HG03097 (cell line): ENCODE measurements around the gene COL25A1.
"Not testable (repeated sequence)": the region's sequence is repeated elsewhere in the genome, so short reads cannot be mapped to it uniquely, and the experiment has no call there.

ENCODE experiments used
- ATAC-seq: cut with Tn5 transposase; IDR thresholded peaks from one replicate; pipeline ENCODE4 v1.9.1; 2021; ENCODE audit not compliant: unreplicated experiment, low FRiP score

The COL25A1 gene

GRCh38 chr4:109174224-109174953 is 128.1 kb downstream of the COL25A1 start:
- ATAC-seq, result no peak

- no peak for ATAC-seq
These were observed 130.2 kb downstream of the COL25A1 start for GRCh38 chr4:109172301-109172700.

- no peak for ATAC-seq
These were observed 131.4 kb downstream of the COL25A1 start for GRCh38 chr4:109171070-109171469.

- ATAC-seq, result no peak
These were observed 133.3 kb downstream of the COL25A1 start for GRCh38 chr4:109169170-109169569.

- no peak for ATAC-seq
These were observed 135.9 kb downstream of the COL25A1 start for GRCh38 chr4:109166586-109166985.

- no peak for ATAC-seq
These were observed 136.3 kb downstream of the COL25A1 start for GRCh38 chr4:109166126-109166525.

- ATAC-seq, result no peak
These were observed 138.4 kb downstream of the COL25A1 start for GRCh38 chr4:109164011-109164410.

- ATAC-seq, result no peak
These were observed 139.0 kb downstream of the COL25A1 start for GRCh38 chr4:109163493-109163892.

- ATAC-seq, result no peak
These were observed 139.7 kb downstream of the COL25A1 start for GRCh38 chr4:109162759-109163158.

GRCh38 chr4:109160494-109160893 is 142.0 kb downstream of the COL25A1 start:
- no peak for ATAC-seq

- no peak for ATAC-seq
These were observed 144.8 kb downstream of the COL25A1 start for GRCh38 chr4:109157696-109158095.

GRCh38 chr4:109157205-109157604 is 145.3 kb downstream of the COL25A1 start:
- ATAC-seq, result no peak

GRCh38 chr4:109156356-109156755 is 146.1 kb downstream of the COL25A1 start:
- ATAC-seq, result no peak

- ATAC-seq, result no peak
These were observed 146.7 kb downstream of the COL25A1 start for GRCh38 chr4:109155682-109156283.

- no peak for ATAC-seq
These were observed 147.4 kb downstream of the COL25A1 start for GRCh38 chr4:109155084-109155483.

GRCh38 chr4:109154424-109154823 is 148.0 kb downstream of the COL25A1 start:
- ATAC-seq, result no peak

GRCh38 chr4:109149836-109150235 is 152.6 kb downstream of the COL25A1 start:
- ATAC-seq, result no peak

GRCh38 chr4:109148577-109149075 is 153.8 kb downstream of the COL25A1 start:
- no peak for ATAC-seq

- no peak for ATAC-seq
These were observed 155.3 kb downstream of the COL25A1 start for GRCh38 chr4:109147135-109147534.

GRCh38 chr4:109146499-109146898 is 156.0 kb downstream of the COL25A1 start:
- ATAC-seq, result no peak

- not testable (repeated sequence) for ATAC-seq
These were observed 164.3 kb downstream of the COL25A1 start for GRCh38 chr4:109138125-109138524.

- ATAC-seq, result no peak
These were observed 167.5 kb downstream of the COL25A1 start for GRCh38 chr4:109134921-109135320.
